Measurements from ENCODE around the gene POLQ.

DNA sequence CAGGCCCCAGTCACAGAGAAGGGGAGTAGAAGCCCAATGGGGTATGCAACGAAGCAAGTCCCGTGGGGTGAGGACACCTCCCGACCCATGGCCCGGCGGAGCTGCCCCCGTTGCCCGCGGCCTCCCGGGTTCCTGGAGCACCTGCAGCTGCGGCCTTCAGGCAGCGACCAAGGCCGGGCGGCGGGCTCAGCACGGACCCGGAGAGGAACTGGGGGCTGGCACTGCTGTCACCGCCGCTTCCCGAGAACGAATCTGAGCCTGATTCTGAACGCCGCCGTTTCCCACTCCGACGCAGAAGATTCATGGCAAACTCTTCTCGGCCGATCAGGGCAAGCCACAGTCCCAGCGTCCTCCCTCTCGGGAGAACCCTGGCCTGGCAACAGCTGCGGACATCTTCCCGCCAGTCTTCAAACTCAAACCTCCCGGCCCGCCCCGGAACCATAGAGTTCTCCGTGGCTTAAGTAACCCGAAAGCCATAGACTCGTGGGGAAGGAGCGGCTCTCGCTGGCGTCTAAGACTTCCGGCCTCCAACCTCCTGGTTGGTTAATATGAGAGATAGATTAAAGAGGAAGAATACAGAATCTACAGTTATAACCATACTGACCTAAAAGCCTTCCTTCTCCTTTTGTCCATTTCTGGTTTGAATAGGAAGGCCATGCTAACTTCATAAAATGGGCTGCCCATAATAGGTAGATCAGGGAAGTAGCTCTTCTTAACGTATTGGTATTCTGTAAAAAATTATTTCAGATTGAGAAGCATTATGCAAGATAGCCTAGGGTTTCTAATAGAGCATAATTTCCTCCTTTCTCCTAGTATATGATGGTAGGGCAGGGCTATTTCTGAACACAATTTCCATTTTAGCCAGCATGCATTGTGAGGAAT lies at the start of gene POLQ:
- TF ChIP-seq, protein P1, sequence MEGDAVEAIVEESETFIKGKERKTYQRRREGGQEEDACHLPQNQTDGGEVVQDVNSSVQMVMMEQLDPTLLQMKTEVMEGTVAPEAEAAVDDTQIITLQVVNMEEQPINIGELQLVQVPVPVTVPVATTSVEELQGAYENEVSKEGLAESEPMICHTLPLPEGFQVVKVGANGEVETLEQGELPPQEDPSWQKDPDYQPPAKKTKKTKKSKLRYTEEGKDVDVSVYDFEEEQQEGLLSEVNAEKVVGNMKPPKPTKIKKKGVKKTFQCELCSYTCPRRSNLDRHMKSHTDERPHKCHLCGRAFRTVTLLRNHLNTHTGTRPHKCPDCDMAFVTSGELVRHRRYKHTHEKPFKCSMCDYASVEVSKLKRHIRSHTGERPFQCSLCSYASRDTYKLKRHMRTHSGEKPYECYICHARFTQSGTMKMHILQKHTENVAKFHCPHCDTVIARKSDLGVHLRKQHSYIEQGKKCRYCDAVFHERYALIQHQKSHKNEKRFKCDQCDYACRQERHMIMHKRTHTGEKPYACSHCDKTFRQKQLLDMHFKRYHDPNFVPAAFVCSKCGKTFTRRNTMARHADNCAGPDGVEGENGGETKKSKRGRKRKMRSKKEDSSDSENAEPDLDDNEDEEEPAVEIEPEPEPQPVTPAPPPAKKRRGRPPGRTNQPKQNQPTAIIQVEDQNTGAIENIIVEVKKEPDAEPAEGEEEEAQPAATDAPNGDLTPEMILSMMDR (conservative IDR thresholded peaks at IDR 0.05 in 1 of 2, IDR thresholded peaks at IDR 0.05 in 1 of 2; ENCODE audit: extremely low read depth in 1 of 2, insufficient read depth in 1 of 2, low read depth in 1 of 2, low read length in 2 of 2), result no peak
- TF ChIP-seq EZH2 (IDR thresholded peaks at IDR 0.05; ENCODE audit: borderline replicate concordance, low read length), result no peak

All from mammary epithelial cell (primary cell).